ENCODE measurements around the gene LYPD3.

GRCh38 chr19:43506629-43507028 is 41.2 kb upstream of the LYPD3 start:
- TF ChIP-seq CTCF (conservative IDR thresholded peaks at IDR 0.05 in 1 of 2, IDR thresholded peaks at IDR 0.05 in 1 of 2; ENCODE audit: extremely low read depth in 1 of 2, insufficient read depth in 1 of 2, low read depth in 1 of 2, low read length in 2 of 2) (no peak), EZH2 (IDR thresholded peaks at IDR 0.05; ENCODE audit: borderline replicate concordance, low read length) (no peak)

Data from mammary epithelial cell (primary cell).